A673 (cell line): ENCODE measurements around the gene RNF31. TPM values are rescaled to one million over a fixed set of nuclear protein-coding genes. Genes with fewer than 3 reads are reported as not detected.

Experiments
- BruUV-seq: library from RNA; stranded (reverse); fragments of 400-500 nt; replicated peaks from 2 replicates; lab custom pipeline; 2021; lab: Mats Ljungman, UMichigan
- CTCF ChIA-PET: fragments of 300-600 bp; sonication (Branson Sonifier 250); formaldehyde crosslinking; loops from one replicate; lab custom pipeline; 2022; ENCODE audit warnings: antibody characterized with exemption; lab: Charles Lee
- POLR2A ChIA-PET: fragments of 300-600 bp; sonication (Branson Sonifier 250); formaldehyde crosslinking; loops from one replicate; lab custom pipeline; 2022; ENCODE audit warnings: antibody characterized with exemption; ENCODE audit not compliant: low non-redundant PET; lab: Charles Lee
- DNase-seq: peaks from one replicate; pipeline ENCODE4 v3.0.0-alpha.2; 2015; ENCODE audit warnings: low spot score
- H3K27ac ChIP-seq: fragments of 200-600 bp; sonication (generic); 2 replicates; pipeline ENCODE4 v1.5.1; 2016; ENCODE audit warnings: mixed run types, low read depth, mild to moderate bottlenecking, mixed read lengths, antibody characterized with exemption, low read length; ENCODE audit not compliant: poor library complexity, severe bottlenecking
- H3K27me3 ChIP-seq: fragments of 200-600 bp; sonication (generic); replicated peaks from 2 replicates; pipeline ENCODE4 v1.6.1; 2017; ENCODE audit warnings: mixed run types, low read depth, mild to moderate bottlenecking, mixed read lengths, antibody characterized with exemption, low read length; ENCODE audit not compliant: insufficient read depth, poor library complexity
- H3K36me3 ChIP-seq: fragments of 200-600 bp; sonication (generic); 2 replicates; pipeline ENCODE4 v1.6.1; 2016; ENCODE audit warnings: mixed run types, mild to moderate bottlenecking, mixed read lengths, antibody characterized with exemption, low read length; ENCODE audit not compliant: insufficient read depth, poor library complexity, severe bottlenecking
- H3K4me1 ChIP-seq: fragments of 200-600 bp; sonication (generic); 2 replicates; pipeline ENCODE4 v1.6.1; 2017; ENCODE audit warnings: mixed run types, mild to moderate bottlenecking, mixed read lengths, antibody characterized with exemption, low read length; ENCODE audit not compliant: insufficient read depth, poor library complexity, severe bottlenecking
- H3K4me3 ChIP-seq: fragments of 200-600 bp; sonication (generic); 2 replicates; pipeline ENCODE4 v1.5.1; 2016; ENCODE audit warnings: low read depth, mixed run types, mild to moderate bottlenecking, mixed read lengths, low read length; ENCODE audit not compliant: poor library complexity, severe bottlenecking
- H3K9me3 ChIP-seq: fragments of 200-600 bp; sonication (generic); 2 replicates; pipeline ENCODE4 v1.6.1; 2016; ENCODE audit warnings: mixed run types, low read depth, mild to moderate bottlenecking, mixed read lengths, antibody characterized with exemption, low read length; ENCODE audit not compliant: poor library complexity, severe bottlenecking
- EZH2 ChIP-seq: fragments of 200-600 bp; sonication (generic); IDR thresholded peaks from 2 replicates; pipeline ENCODE4 v1.6.1; 2017; ENCODE audit warnings: borderline replicate concordance, low read depth, mild to moderate bottlenecking, mixed read lengths, antibody characterized with exemption, low read length; ENCODE audit not compliant: poor library complexity, severe bottlenecking
- intact Hi-C: fragments of 100-400 bp; cut with micrococcal nuclease; formaldehyde crosslinking; loops from one replicate; pipeline ENCODE4 v1.10.0; 2022; ENCODE audit not compliant: unreplicated experiment
- total RNA-seq: library from RNA; stranded (reverse); gene quantifications from 2 replicates; pipeline ENCODE4 v1.2.3, GENCODE V29; 2021
- TF ChIP-seq, protein P1 (sequence below): fragments of 300-800, 200-600 bp; sonication (generic); conservative IDR thresholded peaks from 2 replicates; pipeline ENCODE4 v1.5.1; 2017; ENCODE audit warnings: low read depth, mild to moderate bottlenecking, antibody characterized with exemption, low read length, moderate library complexity, mixed read lengths

Gene RNF31
- total RNA-seq, 1 experiment from 2014 or later, result 62.1 TPM

GRCh38 chr14:24185026-24185425 lies 37.7 kb downstream of the RNF31 start:
- H3K9me3 ChIP-seq, result no peaks in the 10 kb centered on the region
- no peaks in the 10 kb centered on the region for H3K27me3 ChIP-seq
- DNase-seq, result no peak
- no peak for TF ChIP-seq EZH2
- TF ChIP-seq, protein P1, sequence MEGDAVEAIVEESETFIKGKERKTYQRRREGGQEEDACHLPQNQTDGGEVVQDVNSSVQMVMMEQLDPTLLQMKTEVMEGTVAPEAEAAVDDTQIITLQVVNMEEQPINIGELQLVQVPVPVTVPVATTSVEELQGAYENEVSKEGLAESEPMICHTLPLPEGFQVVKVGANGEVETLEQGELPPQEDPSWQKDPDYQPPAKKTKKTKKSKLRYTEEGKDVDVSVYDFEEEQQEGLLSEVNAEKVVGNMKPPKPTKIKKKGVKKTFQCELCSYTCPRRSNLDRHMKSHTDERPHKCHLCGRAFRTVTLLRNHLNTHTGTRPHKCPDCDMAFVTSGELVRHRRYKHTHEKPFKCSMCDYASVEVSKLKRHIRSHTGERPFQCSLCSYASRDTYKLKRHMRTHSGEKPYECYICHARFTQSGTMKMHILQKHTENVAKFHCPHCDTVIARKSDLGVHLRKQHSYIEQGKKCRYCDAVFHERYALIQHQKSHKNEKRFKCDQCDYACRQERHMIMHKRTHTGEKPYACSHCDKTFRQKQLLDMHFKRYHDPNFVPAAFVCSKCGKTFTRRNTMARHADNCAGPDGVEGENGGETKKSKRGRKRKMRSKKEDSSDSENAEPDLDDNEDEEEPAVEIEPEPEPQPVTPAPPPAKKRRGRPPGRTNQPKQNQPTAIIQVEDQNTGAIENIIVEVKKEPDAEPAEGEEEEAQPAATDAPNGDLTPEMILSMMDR, result no peak
- peaks cover 9% of the 10 kb centered on the region for H3K4me1 ChIP-seq
- intact Hi-C loops, result loop anchor here (5.0 kb wide), 1 partner anchor 38 kb away; the partner anchor contains the start of genes PSME2 and RNF31
- POLR2A ChIA-PET, result no interaction called here
- H3K4me3 ChIP-seq, result no peak overlapping the region
- CTCF ChIA-PET, result no interaction called here
- H3K27ac ChIP-seq, result no peak overlapping the region
- peaks cover 57% of the 10 kb centered on the region for H3K36me3 ChIP-seq
- BruUV-seq, result no TSS peak

DNA sequence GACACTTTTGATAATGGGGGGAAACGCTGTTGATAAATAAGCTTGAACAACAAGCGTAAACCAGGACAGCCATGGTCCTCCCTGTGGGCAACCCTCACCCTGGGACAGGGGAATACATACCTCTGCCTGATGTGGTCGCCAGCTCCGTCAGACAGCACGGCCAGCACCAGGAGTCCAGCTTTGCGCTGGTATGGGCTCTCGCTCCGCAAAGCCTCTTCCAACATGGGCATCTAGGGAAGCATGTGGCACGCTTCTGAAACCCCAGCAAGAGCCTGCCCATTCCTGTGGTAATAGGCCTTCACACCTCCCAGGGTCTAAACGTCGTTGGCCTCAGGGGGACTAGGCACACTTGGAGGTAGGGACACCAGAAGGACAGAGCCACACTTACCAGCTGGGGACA lies 38.4 kb downstream of the RNF31 start:
- ChIA-PET CTCF (no interaction called here), POLR2A (no interaction called here)
- Histone ChIP-seq H3K36me3 (peaks cover 50% of the 10 kb centered on the region), H3K27me3 (no peaks in the 10 kb centered on the region), H3K4me1 (peaks cover 9% of the 10 kb centered on the region), H3K4me3 (no peak overlapping the region), H3K27ac (no peak overlapping the region), H3K9me3 (no peaks in the 10 kb centered on the region)
- BruUV-seq, result no TSS peak
- TF ChIP-seq, protein P1, result no peak
- TF ChIP-seq EZH2, result no peak
- intact Hi-C loops, result loop anchor here (5.0 kb wide), 1 partner anchor 38 kb away; the partner anchor contains the start of genes PSME2 and RNF31
- DNase-seq, result no peak

DNA sequence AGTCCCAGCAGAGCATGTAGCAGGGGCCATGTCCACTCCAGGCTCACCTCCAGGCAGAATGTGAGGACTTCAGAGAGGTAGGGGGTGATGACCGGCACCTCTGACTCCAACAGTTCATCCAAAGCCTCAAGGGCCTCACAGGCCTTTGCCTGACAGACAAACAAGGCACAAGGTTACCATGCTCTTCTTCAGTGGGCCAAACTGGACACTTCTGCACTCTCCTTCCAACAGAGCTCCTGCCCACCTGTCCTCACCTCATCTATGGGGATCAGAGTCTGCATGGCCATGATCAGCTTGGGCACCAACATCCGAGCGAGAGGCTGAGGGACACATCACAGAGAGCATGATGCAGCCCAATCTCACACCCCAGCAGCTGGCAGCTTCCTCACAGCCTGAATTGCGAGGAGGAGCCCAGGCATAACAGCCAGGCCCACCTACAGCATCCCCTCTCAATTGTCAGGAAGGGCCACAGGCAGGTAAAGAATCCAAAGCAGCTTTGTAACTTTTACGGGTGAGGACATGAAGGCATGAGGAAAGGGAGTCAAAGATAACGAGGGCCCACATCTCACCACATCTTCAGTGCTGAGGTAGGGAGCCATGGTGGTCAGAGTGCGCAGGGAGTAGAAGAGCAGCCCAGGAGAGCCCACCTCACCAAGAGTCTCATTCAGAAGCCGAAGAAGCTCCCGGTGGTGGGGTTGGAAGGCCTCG lies 39.7 kb downstream of the RNF31 start:
- TF ChIP-seq, protein P1, result no peak
- TF ChIP-seq EZH2, result no peak
- Histone ChIP-seq H3K9me3 (no peaks in the 10 kb centered on the region), H3K27ac (no peak overlapping the region), H3K27me3 (no peaks in the 10 kb centered on the region), H3K4me1 (peaks cover 9% of the 10 kb centered on the region), H3K4me3 (no peak overlapping the region), H3K36me3 (peaks cover 42% of the 10 kb centered on the region)
- ChIA-PET CTCF (no interaction called here), POLR2A (no interaction called here)
- DNase-seq, result no peak
- no TSS peak for BruUV-seq
- intact Hi-C loops, result loop anchor here (5.0 kb wide), 1 partner anchor 40 kb away; the partner anchor contains the start of genes PSME2 and RNF31
